ENCODE results near the gene B3GLCT.

DNA sequence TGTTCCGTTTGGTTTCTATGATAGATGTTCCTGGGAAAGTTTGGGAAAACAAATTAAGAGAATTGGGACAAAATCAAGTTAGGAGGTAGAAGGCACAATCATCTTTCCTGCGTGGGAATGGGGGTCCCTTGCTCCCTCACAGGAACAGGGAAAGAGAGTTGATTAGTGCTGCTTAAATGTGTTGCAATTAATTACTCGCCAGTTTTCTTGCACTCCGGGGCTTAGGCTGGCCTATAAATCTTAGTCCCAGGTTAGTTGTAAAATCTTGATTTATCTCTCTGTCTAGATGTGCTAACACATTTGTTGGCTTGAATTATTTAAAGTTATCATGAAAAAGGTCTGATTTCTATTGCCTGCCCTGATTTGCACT, 10.1 kb downstream of the B3GLCT start:
- TF ChIP-seq, protein P1, sequence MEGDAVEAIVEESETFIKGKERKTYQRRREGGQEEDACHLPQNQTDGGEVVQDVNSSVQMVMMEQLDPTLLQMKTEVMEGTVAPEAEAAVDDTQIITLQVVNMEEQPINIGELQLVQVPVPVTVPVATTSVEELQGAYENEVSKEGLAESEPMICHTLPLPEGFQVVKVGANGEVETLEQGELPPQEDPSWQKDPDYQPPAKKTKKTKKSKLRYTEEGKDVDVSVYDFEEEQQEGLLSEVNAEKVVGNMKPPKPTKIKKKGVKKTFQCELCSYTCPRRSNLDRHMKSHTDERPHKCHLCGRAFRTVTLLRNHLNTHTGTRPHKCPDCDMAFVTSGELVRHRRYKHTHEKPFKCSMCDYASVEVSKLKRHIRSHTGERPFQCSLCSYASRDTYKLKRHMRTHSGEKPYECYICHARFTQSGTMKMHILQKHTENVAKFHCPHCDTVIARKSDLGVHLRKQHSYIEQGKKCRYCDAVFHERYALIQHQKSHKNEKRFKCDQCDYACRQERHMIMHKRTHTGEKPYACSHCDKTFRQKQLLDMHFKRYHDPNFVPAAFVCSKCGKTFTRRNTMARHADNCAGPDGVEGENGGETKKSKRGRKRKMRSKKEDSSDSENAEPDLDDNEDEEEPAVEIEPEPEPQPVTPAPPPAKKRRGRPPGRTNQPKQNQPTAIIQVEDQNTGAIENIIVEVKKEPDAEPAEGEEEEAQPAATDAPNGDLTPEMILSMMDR (IDR thresholded peaks at IDR 0.05 in 8 of 11, conservative IDR thresholded peaks at IDR 0.05 in 3 of 11): no peak
- no peak for TF ChIP-seq POLR2A (IDR thresholded peaks at IDR 0.05)
- TF ChIP-seq POLR2AphosphoS5 (IDR thresholded peaks at IDR 0.05): no peak

All from spleen (tissue), 7 donors.